HUES64 (cell line): ENCODE results near the gene CDC42SE2.
"Not testable (repeated sequence)": the region's sequence is repeated elsewhere in the genome, so short reads cannot be mapped to it uniquely, and the experiment has no call there.

Source experiments
- H3K27ac ChIP-seq: 2 replicates; pipeline ENCODE4 v1.7.0; 2013; ENCODE audit warnings: low read depth, low read length, inconsistent platforms
- H3K27me3 ChIP-seq: 2 replicates; pipeline ENCODE4 v1.6.1; 2013; ENCODE audit warnings: mild to moderate bottlenecking, low read length; ENCODE audit not compliant: insufficient read depth
- H3K36me3 ChIP-seq: 2 replicates; pipeline ENCODE4 v1.6.1; 2013; ENCODE audit warnings: mild to moderate bottlenecking, low read length; ENCODE audit not compliant: insufficient read depth
- H3K4me1 ChIP-seq: 2 replicates; pipeline ENCODE4 v1.6.1; 2013; ENCODE audit warnings: mild to moderate bottlenecking, low read length, moderate library complexity; ENCODE audit not compliant: insufficient read depth
- H3K4me3 ChIP-seq: 2 replicates; pipeline ENCODE4 v1.5.1; 2013; ENCODE audit warnings: mild to moderate bottlenecking, low read length, moderate library complexity
- H3K9ac ChIP-seq: 2 replicates; pipeline ENCODE4 v1.6.1; 2013; ENCODE audit warnings: mild to moderate bottlenecking, low read depth, low read length
- H3K9me3 ChIP-seq: 2 replicates; pipeline ENCODE4 v1.6.1; 2013; ENCODE audit warnings: low read depth, low read length; ENCODE audit not compliant: insufficient read depth
- WGBS: fragments of 150-250, 120-280 bp; methylation state at CpG from one replicate; pipeline ENCODE4 v1.1.7; 2013; ENCODE audit warnings: missing lambda C conversion rate; 5-methylcytosine and 5-hydroxymethylcytosine counted together

The CDC42SE2 gene

DNA sequence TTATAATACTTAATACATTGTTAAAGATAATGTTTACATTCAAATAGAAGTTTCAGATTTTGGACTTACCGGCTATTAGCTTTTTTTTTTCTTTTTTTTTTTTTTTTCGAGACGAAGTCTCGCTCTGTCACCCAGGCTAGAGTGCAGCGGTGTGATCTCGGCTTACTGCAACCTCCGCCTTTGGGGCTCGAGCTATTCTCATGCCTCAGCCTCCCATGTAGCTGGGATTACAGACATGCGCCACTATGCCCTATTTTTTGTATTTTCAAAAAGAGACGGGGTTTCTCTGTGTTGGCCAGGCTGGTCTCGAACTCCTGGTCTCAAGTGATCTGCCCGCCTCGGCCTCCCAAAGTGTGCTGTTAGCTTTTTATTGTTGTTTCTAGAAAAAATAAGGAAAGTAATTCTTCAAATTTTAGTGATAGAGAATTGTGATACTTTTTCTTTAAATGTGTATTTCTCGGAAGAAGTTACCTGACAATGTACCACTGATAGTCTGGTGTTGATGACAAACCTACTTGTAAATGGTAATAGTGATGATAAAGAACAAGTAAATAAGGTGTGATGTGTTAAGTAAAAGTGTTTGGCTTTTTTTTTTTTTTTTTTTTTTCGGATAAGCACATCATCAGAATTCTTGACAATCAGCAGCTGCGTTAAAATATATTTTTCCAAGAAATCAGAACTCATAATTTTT, 2.7 kb downstream of the CDC42SE2 start:
- WGBS: 93% methylated on average over 15 of the region's 16 CpGs
- no peaks in the 10 kb centered on the region for H3K27me3 ChIP-seq
- no peak overlapping the region for H3K27ac ChIP-seq
- no peaks in the 10 kb centered on the region for H3K9me3 ChIP-seq
- H3K36me3 ChIP-seq: no peaks in the 10 kb centered on the region
- H3K4me1 ChIP-seq: peaks cover 11% of the 10 kb centered on the region
- H3K9ac ChIP-seq: no peak overlapping the region
- no peak overlapping the region for H3K4me3 ChIP-seq

DNA sequence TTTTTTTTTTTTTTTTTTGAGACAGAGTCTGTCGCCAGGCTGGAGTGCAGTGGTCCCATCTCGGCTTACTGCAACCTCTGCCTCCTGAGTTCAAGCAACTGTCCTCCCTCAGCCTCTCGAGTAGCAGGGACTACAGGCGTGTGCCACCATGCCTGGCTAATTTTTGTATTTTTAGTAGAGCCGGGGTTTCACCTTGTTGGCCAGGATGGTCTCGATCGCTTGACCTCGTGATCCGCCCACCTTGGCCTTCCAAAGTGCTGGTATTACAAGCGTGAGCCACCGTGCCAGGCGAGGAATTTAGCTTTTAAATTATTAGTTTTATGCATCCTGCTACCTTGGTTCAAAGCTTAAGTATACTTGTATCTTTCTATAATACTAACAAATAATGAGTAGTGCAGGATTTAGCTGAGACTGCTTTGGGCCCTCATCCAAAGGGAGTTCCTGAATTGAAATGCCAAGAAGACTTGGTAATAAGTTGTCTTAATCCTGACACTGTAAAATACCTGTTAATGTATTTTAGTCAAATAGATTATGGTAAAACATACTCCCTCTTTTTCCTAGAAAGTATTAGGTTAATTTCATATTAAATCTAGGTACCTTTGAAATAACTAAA, 5.0 kb downstream of the CDC42SE2 start:
- Histone ChIP-seq H3K27ac (no peak overlapping the region), H3K27me3 (no peaks in the 10 kb centered on the region), H3K4me1 (peaks cover 11% of the 10 kb centered on the region), H3K9ac (no peak overlapping the region), H3K9me3 (no peaks in the 10 kb centered on the region), H3K4me3 (no peak overlapping the region), H3K36me3 (no peaks in the 10 kb centered on the region)
- WGBS: 94% methylated on average over 12 of the region's 12 CpGs

DNA sequence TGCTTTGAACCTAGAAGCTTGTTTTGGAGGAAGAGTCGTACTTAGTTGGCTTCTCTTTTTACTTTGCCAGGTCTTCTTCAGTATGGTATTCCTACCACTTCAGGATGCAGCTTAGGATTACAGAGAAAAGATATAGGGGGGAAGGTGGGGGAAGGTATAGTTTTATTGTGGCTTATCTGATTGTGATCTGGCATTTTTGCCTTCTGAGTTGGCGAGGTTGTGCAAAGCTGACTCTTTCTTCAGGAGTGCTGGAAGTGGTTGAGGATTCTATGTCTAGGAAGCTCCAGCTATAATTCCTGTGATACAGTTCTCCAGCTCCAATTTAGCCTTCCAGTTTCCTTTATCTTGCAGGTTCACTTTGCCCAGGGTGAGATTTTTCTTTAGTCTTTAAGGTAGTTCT, 7.0 kb downstream of the CDC42SE2 start:
- Histone ChIP-seq H3K4me3 (no peak overlapping the region), H3K9me3 (no peaks in the 10 kb centered on the region), H3K36me3 (no peaks in the 10 kb centered on the region), H3K4me1 (peaks cover 4% of the 10 kb centered on the region; the same call in 1 of the 2 replicates), H3K27ac (no peak overlapping the region), H3K9ac (no peak overlapping the region), H3K27me3 (no peaks in the 10 kb centered on the region)
- 88% methylated on average over 2 of the region's 2 CpGs for WGBS

DNA sequence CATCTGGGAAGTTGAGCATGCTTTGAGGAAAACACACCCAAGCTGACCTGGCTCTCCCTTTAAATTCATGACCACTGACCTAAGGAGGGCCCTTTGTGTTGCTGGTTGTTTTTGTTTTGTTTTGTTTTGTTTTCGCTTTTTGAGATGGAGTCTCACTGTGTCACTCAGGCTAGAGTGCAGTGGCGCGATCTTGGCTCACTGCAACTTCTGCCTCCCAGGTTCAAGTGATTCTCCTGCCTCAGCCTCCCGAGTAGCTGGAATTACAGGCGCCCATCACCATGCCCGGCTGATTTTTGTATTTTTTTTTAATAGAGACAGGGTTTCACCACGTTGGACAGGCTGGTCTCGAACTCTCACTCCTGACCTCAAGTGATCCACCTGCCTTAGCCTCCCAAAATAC, 8.0 kb downstream of the CDC42SE2 start:
- H3K4me1 ChIP-seq, H3K27me3 ChIP-seq, H3K27ac ChIP-seq, H3K9ac ChIP-seq, H3K4me3 ChIP-seq, H3K9me3 ChIP-seq, H3K36me3 ChIP-seq: not testable (repeated sequence)
- WGBS: 93% methylated on average over 8 of the region's 8 CpGs

DNA sequence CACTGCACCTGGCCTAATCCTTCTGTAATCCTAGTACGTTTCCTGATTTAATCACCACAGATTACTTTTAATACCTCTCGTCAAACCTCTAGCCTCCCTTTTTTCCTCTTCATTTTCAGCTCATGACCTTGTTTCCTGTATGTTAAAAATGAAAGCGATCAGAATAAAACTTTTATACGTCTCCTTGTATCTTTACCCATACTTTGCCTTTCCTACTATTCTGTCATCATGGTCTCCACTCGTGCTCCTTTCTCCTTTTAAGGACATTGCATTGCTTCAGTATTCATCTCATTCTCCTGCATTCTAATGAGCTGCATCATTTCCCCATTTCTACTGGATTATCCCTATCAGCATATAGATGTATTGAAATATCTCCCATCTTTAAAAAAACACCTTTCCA, 8.5 kb downstream of the CDC42SE2 start:
- Histone ChIP-seq H3K9me3 (no peaks in the 10 kb centered on the region), H3K4me3 (no peak overlapping the region), H3K9ac (no peak overlapping the region)

DNA sequence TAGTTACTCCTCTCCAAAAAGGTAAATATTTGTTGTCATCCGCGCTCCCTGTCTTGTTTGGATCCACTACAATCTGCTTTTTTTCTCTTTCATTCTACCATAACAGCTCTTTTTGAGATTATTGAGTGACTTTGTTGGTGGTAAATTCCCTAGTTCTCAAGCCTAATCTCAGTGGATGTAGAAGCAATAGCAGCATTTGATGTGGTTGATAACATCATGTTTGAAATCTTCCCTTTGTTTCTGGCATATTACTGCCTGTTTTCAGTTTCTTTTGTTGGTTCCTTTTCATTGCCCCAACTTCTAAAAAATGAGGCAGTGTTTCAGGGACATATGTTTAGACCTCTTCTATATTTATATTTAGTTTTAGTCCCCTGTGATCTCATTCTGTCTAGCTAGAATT, 8.9 kb downstream of the CDC42SE2 start:
- no peak overlapping the region for H3K4me3 ChIP-seq
- 100% methylated on average over 2 of the region's 2 CpGs for WGBS
- H3K36me3 ChIP-seq: no peaks in the 10 kb centered on the region
- H3K4me1 ChIP-seq: 0 out of 2 replicates have a peak, but pooled peaks cover 3% of the 10 kb centered on the region
- no peak overlapping the region for H3K27ac ChIP-seq
- no peaks in the 10 kb centered on the region for H3K27me3 ChIP-seq
- no peaks in the 10 kb centered on the region for H3K9me3 ChIP-seq
- no peak overlapping the region for H3K9ac ChIP-seq

More for the DNA sequence above, 8.5 kb downstream of the CDC42SE2 start:
- Histone ChIP-seq H3K36me3 (no peaks in the 10 kb centered on the region), H3K27ac (no peak overlapping the region), H3K27me3 (no peaks in the 10 kb centered on the region), H3K4me1 (0 out of 2 replicates have a peak, but pooled peaks cover 3% of the 10 kb centered on the region)
- WGBS: 90% methylated on average over 5 of the region's 5 CpGs

DNA sequence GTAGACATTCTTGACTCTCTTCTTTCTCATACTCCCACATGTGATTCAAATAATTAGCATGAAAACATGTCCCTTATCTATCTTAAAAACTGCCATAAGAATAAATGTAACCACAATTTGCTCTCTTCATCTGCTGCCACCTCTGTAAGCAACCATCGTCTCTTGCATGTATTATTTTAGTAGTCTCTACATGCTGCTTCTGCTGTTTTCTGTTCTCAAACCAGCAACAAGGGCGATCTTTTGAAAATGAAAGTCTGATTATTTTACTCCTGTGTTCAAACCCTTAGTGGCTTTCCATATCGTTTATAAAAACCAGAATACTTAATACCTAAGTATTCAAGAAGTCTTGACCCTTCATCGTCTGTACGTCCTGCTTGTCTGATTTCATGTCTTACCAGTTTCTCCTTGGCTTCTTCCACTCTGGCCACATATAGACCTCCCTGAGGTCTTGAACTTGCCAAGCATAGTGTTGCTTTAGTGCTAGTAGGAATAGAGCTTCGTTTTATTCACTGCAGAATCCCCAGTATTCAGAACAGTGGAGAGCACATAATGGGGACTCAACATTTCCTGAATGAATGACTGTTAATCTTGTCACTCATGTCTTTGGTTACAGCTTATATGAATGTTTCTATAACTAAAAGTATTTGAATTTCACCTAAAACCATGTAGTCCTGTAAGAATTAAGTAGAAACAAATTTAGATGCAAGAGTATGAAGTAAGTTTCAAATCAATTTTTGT, 10.6 kb downstream of the CDC42SE2 start:
- H3K27ac ChIP-seq: no peak overlapping the region
- no peak overlapping the region for H3K4me3 ChIP-seq
- H3K4me1 ChIP-seq: 0 out of 2 replicates have a peak, but pooled peaks cover 3% of the 10 kb centered on the region
- H3K9ac ChIP-seq: no peak overlapping the region
- H3K36me3 ChIP-seq: no peaks in the 10 kb centered on the region
- H3K9me3 ChIP-seq: no peaks in the 10 kb centered on the region
- no peaks in the 10 kb centered on the region for H3K27me3 ChIP-seq
- 96% methylated on average over 6 of the region's 6 CpGs for WGBS

DNA sequence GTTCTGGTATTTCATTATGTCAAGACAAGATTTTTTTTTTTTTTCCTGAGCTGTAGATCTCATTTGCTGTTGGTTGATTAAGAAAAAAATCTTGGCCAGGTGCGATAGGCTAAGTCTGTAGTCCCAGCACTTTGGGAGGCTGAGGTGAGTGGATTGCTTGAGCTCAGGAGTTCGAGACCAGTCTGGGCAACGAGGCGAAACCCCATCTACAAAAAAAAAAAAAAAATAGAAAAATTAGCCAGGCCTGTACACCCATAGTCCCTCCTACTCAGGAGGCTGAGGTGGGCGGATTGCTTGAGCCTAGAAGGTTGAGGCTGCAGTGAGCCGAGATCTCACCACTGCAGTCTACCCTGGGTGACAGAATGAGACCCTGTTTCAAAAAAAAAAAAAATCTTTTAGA, 12.2 kb downstream of the CDC42SE2 start:
- no peak overlapping the region for H3K9ac ChIP-seq
- WGBS: 94% methylated on average over 4 of the region's 6 CpGs

DNA sequence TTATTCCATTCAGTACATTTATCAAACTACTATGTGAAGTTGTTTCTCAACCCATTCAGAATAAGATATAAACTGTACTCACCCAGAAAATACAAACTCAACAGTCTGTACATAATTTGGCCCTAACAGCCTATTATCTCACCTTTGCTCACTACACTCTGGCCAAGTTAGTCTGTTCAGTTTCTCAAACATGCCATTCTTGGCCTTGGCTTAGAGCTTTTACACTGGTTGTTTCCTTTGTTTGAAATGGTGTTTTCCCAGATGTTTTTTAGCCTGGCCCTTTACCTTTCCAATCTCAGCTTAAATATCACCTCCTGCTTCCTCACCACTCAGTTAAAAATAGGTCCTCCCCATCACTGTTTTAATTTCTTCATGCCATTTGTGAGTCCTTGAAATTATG, 13.6 kb downstream of the CDC42SE2 start:
- Histone ChIP-seq H3K27ac (no peak overlapping the region), H3K36me3 (no peaks in the 10 kb centered on the region), H3K9ac (no peak overlapping the region), H3K4me1 (peaks cover 9% of the 10 kb centered on the region; the same call in 1 of the 2 replicates), H3K27me3 (no peaks in the 10 kb centered on the region), H3K4me3 (no peak overlapping the region), H3K9me3 (no peaks in the 10 kb centered on the region)

More for the DNA sequence above, 12.2 kb downstream of the CDC42SE2 start:
- Histone ChIP-seq H3K4me3 (no peak overlapping the region), H3K9me3 (no peaks in the 10 kb centered on the region), H3K4me1 (peaks cover 9% of the 10 kb centered on the region; the same call in 1 of the 2 replicates), H3K36me3 (no peaks in the 10 kb centered on the region), H3K27ac (no peak overlapping the region), H3K27me3 (no peaks in the 10 kb centered on the region)

DNA sequence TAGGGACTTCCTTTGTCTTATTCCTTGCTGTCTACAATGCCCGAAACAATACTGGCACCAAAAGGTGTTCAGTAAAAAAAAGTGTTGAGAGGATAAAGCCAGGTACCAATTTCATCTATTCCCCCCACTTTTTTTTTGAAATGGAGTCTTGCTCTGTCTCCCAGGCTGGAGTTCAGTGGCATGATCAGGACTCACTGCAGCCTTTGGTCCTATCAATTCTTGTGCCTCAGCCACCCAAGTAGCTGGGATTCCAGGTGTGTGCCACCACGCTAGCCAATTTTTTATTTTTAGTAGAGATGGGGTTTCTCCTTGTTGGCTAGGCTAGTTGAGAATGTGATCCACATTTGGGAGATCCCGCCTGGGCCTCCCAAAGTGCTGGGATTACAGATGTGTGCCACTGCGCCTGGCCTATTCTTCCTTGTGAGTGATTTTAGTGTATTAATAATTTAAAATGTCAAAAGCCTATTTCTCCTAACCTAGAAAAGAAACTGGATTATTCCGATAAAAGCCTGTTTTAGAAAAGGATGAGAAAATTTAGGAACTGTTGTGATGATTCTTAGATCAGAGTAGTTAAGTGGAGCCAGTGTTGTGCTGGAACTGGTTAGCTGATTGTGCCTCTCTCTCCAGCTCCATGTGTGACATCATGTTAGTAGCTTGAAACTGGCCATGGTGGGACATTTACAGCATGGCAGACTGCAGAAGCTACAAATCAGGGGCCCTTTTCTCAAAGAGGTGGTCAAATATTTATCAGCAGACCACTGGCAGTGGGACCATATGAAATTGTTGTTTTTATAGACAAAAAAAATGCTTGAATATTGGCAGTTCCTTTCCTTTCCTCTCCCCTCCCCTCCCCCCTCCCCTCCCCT, 14.3 kb downstream of the CDC42SE2 start:
- WGBS: 97% methylated on average over 5 of the region's 5 CpGs
- Histone ChIP-seq H3K9ac (no peak overlapping the region), H3K27me3 (no peaks in the 10 kb centered on the region), H3K9me3 (no peaks in the 10 kb centered on the region), H3K36me3 (no peaks in the 10 kb centered on the region), H3K4me3 (no peak overlapping the region), H3K27ac (no peak overlapping the region), H3K4me1 (peaks cover 9% of the 10 kb centered on the region; the same call in 1 of the 2 replicates)

DNA sequence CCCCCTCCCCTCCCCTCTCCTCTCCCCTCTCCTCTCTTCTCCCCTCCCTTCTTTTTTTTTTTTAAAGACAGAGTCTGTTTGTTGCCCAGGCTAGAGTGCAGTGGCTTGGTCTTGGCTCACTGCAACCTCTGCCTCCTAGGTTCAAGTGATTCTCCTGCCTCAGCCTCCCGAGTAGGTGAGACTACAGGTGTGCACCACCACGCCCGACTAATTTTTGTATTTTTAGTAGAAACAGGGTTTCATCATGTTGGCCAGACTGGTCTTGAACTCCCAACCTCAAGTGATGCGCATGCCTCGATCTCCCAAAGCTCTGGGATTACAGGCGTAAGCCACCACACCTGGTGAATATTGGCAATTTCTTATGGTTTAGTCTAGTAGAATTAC, 14.9 kb downstream of the CDC42SE2 start:
- not testable (repeated sequence) for H3K9me3 ChIP-seq, H3K27me3 ChIP-seq, H3K36me3 ChIP-seq, H3K9ac ChIP-seq, H3K4me3 ChIP-seq, H3K27ac ChIP-seq, H3K4me1 ChIP-seq
- 92% methylated on average over 6 of the region's 6 CpGs for WGBS
